Right lobe of liver (tissue), 6 donors: Measurements from ENCODE around the gene ANKRD31. TPM values are rescaled to one million over a fixed set of nuclear protein-coding genes. Genes with fewer than 3 reads are reported as not detected.
"Not testable (repeated sequence)": the region's sequence is repeated elsewhere in the genome, so short reads cannot be mapped to it uniquely, and the experiment has no call there.

Experiments
- ATAC-seq, 4 donors: fragments of 200-7000 bp; cut with Tn5 transposase; one replicate each; pipeline ENCODE4 v1.9.1; 2020; ENCODE audit warnings: mild to moderate bottlenecking in 4 of 4, moderate library complexity in 4 of 4
- DNase-seq, 3 donors: peaks; one replicate each; pipeline ENCODE4 v3.0.0-alpha.2; 2020
- H3K27ac ChIP-seq, 3 donors: fragments of 200-600 bp; one replicate each; pipeline ENCODE4 v1.8.0; 2022
- H3K27me3 ChIP-seq, 2 donors: fragments of 200-600 bp; one replicate each; pipeline ENCODE4 v1.8.0; 2022
- H3K36me3 ChIP-seq, 4 donors: fragments of 200-600 bp; sonication (generic) in 1 of 4; one replicate each; pipeline versions ENCODE4 v1.5.1 to v1.8.0; 2017 to 2022; ENCODE audit warnings: control low read depth in 1 of 4
- H3K4me1 ChIP-seq, 4 donors: fragments of 200-600 bp; sonication (generic) in 1 of 4; one replicate each; pipeline versions ENCODE4 v1.5.1 to v1.8.0; 2017 to 2022; ENCODE audit warnings: control low read depth in 1 of 4
- H3K4me3 ChIP-seq, 3 donors: fragments of 200-600 bp; one replicate each; pipeline ENCODE4 v1.8.0; 2022
- H3K9me3 ChIP-seq, 4 donors: fragments of 200-600 bp; sonication (generic) in 1 of 4; one replicate each; pipeline versions ENCODE4 v1.5.1 to v1.8.0; 2017 to 2022; ENCODE audit warnings: control low read depth in 1 of 4
- POLR2A ChIP-seq: fragments of 450-650 bp; IDR thresholded peaks from one replicate; pipeline ENCODE4 v1.6.1; 2017; ENCODE audit warnings: antibody characterized with exemption, mild to moderate bottlenecking
- WGBS: methylation state at CpG from one replicate; pipeline ENCODE4 v1.1.6; 2018; ENCODE audit warnings: low coverage, low lambda C conversion rate; ENCODE audit not compliant: insufficient coverage; ENCODE audit errors: missing lambda C conversion rate; 5-methylcytosine and 5-hydroxymethylcytosine counted together
- intact Hi-C, 2 donors: fragments of 100-400 bp; cut with DNase I; formaldehyde crosslinking; loops; one replicate each; pipeline versions ENCODE4 v1.11.2 to v1.14.1; 2022
- total RNA-seq, 6 experiments: library from RNA; depleted of rRNA in 2 of 6; stranded (reverse); fragments of >200 nt in 2 of 6; fragmentation: NEBNext Ultra II Directional in 3 of 6; extraction: Animal tissue kit (Norgen Biotek cat#: 25700) in 3 of 6; gene quantifications; one replicate each; pipeline versions ENCODE4 v1.1.0 to v1.2.4, GENCODE V29; 2016 to 2023
- TF ChIP-seq, protein P1 (sequence below), 4 donors: fragments of 200-600 bp in 3 of 4; fragments of 450-650 bp in 1 of 4; IDR thresholded peaks; one replicate each; pipeline versions ENCODE4 v1.5.1 to v1.8.0; 2016 to 2022; ENCODE audit warnings: antibody characterized with exemption in 4 of 4, mild to moderate bottlenecking in 2 of 4
- donor health status: DM: no; HTN: yes; CAD: no.
- donor health status: DM: no; HTN: no; CAD: no.
- donor health status: DM: no; HTN: no; CAD: no.
- donor health status: DM: no; HTN: yes; CAD: no.
- donor health status: DM: no; HTN: yes; CAD: no.

The ANKRD31 gene
- total RNA-seq, 6 experiments from 2014 or later: 0.02 to 0.15 (median 0.12) TPM; not detected in 1

DNA sequence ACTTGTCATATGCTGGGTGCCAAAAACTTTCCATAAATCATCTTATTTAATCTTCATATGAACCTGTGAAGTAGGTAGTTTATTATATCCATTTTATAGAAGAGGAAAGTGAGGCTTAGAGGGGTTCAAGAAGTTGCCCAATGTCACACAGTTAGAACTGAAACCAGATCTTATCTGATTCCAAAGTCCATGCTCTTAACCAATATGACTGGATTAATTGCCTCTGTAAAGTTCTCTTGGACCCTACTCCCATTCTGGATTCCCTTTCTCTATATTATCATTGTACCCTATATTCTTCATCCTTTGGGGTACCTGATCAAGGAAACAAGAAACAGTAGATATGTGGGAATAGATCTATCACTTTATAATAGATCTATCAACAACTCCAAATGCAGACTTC is 119.8 kb downstream of the ANKRD31 start:
- peak in 2 of 4 donors; percentile 36 to 57 for ATAC-seq
- intact Hi-C loops: no loop called here
- Histone ChIP-seq H3K27ac (no peak overlapping the region), H3K27me3 (no peaks in the 10 kb centered on the region), H3K36me3 (no peaks in the 10 kb centered on the region), H3K4me3 (no peak overlapping the region), H3K9me3 (no peaks in the 10 kb centered on the region), H3K4me1 (no peaks in the 10 kb centered on the region)
- TF ChIP-seq, protein P1, sequence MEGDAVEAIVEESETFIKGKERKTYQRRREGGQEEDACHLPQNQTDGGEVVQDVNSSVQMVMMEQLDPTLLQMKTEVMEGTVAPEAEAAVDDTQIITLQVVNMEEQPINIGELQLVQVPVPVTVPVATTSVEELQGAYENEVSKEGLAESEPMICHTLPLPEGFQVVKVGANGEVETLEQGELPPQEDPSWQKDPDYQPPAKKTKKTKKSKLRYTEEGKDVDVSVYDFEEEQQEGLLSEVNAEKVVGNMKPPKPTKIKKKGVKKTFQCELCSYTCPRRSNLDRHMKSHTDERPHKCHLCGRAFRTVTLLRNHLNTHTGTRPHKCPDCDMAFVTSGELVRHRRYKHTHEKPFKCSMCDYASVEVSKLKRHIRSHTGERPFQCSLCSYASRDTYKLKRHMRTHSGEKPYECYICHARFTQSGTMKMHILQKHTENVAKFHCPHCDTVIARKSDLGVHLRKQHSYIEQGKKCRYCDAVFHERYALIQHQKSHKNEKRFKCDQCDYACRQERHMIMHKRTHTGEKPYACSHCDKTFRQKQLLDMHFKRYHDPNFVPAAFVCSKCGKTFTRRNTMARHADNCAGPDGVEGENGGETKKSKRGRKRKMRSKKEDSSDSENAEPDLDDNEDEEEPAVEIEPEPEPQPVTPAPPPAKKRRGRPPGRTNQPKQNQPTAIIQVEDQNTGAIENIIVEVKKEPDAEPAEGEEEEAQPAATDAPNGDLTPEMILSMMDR (IDR thresholded peaks at IDR 0.05): no peak
- TF ChIP-seq POLR2A: no peak
- DNase-seq: no peak

GRCh38 chr5:75114311-75114710 is 122.4 kb downstream of the ANKRD31 start:
- H3K9me3 ChIP-seq, H3K36me3 ChIP-seq, ATAC-seq, DNase-seq, H3K27me3 ChIP-seq, H3K4me3 ChIP-seq, H3K4me1 ChIP-seq, intact Hi-C loops, H3K27ac ChIP-seq: not testable (repeated sequence)
- WGBS: 85% methylated on average over 1 of the region's 1 CpG

GRCh38 chr5:75113354-75114113 is 123.1 kb downstream of the ANKRD31 start:
- ATAC-seq: no peak

GRCh38 chr5:75108931-75109596 is 127.6 kb downstream of the ANKRD31 start:
- no peaks in the 10 kb centered on the region for H3K36me3 ChIP-seq
- 65% methylated on average over 1 of the region's 1 CpG for WGBS
- TF ChIP-seq, protein P1 (IDR thresholded peaks at IDR 0.05): no peak
- no peak for TF ChIP-seq POLR2A
- DNase-seq: no peak
- H3K9me3 ChIP-seq: no peaks in the 10 kb centered on the region
- no peaks in the 10 kb centered on the region for H3K4me1 ChIP-seq
- H3K4me3 ChIP-seq: no peak overlapping the region
- H3K27ac ChIP-seq: no peak overlapping the region
- H3K27me3 ChIP-seq: no peaks in the 10 kb centered on the region
- no peak for ATAC-seq
- intact Hi-C loops: no loop called here

More at GRCh38 chr5:75113354-75114113, 123.1 kb downstream of the ANKRD31 start:
- Histone ChIP-seq H3K4me1 (no peaks in the 10 kb centered on the region), H3K27me3 (no peaks in the 10 kb centered on the region), H3K9me3 (no peaks in the 10 kb centered on the region), H3K36me3 (no peaks in the 10 kb centered on the region), H3K4me3 (no peak overlapping the region), H3K27ac (no peak overlapping the region)
- TF ChIP-seq, protein P1 (IDR thresholded peaks at IDR 0.05): no peak
- TF ChIP-seq POLR2A: no peak
- no peak for DNase-seq
- 73% methylated on average over 4 of the region's 4 CpGs for WGBS
- intact Hi-C loops: no loop called here

DNA sequence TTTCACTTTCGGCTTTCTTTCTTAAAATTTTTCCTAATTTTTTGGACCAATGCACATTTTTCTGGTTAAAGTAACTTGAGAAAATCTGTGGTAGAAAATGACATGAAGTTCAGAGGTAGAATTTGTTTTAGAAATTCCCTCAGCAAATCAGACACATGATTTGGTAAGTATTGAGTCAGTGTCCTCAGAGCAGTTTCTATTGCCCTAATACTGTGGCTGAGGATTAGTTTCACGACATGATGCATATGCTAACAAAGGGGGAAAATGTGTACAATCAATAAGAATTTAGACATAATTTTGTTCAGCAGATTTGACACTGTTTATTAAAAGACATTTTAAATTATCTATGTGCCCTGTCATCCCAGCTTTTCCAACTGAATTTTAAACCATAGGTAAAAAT is 128.2 kb downstream of the ANKRD31 start:
- intact Hi-C loops: no loop called here

DNA sequence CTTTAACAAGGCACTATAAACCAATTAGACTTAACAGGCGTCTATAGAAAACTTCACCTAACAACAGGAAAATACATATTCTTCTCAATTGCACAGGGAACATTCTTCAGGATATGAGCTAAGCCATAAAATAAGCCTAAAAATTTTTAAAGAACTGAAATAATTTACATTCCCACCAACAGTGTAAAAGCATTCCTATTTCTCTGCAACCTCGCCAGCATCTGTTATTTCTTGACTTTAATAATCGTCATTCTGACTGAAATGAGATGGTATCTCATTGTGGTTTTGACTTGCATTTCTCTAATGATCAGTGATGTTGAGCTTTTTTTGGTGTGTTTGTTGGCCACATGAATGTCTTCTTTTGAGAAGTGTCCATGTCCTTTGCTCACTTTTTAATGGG is 140.7 kb downstream of the ANKRD31 start:
- H3K4me3 ChIP-seq, intact Hi-C loops, H3K27ac ChIP-seq, H3K4me1 ChIP-seq, DNase-seq, H3K27me3 ChIP-seq, H3K36me3 ChIP-seq, H3K9me3 ChIP-seq, ATAC-seq: not testable (repeated sequence)
- 51% methylated on average over 3 of the region's 3 CpGs for WGBS

More for the DNA sequence above, 128.2 kb downstream of the ANKRD31 start:
- WGBS: 71% methylated on average over 2 of the region's 2 CpGs
- H3K27ac ChIP-seq: no peak overlapping the region
- no peaks in the 10 kb centered on the region for H3K36me3 ChIP-seq
- DNase-seq: no peak
- ATAC-seq: no peak
- no peaks in the 10 kb centered on the region for H3K9me3 ChIP-seq
- H3K27me3 ChIP-seq: no peaks in the 10 kb centered on the region
- H3K4me3 ChIP-seq: no peak overlapping the region
- TF ChIP-seq, protein P1 (IDR thresholded peaks at IDR 0.05): no peak
- no peak for TF ChIP-seq POLR2A
- H3K4me1 ChIP-seq: no peaks in the 10 kb centered on the region
